Testis (tissue), 2 donors: Measurements from ENCODE around the gene SEC62.

Source experiments
- CTCF ChIP-seq, 3 experiments: fragments of 450-650 bp in 2 of 3; fragments of 200-600 bp in 1 of 3; sonication (generic) in 1 of 3; IDR thresholded peaks; one replicate each; pipeline ENCODE4 v1.5.1; 2016 to 2019; ENCODE audit warnings: antibody characterized with exemption in 3 of 3, mild to moderate bottlenecking in 2 of 3, moderate library complexity in 1 of 3
- POLR2A ChIP-seq: fragments of 450-650 bp; IDR thresholded peaks from one replicate; pipeline ENCODE4 v1.6.1; 2017; ENCODE audit warnings: antibody characterized with exemption, mild to moderate bottlenecking, moderate library complexity

- TF ChIP-seq CTCF (IDR thresholded peaks at IDR 0.05), result no peak
- TF ChIP-seq POLR2A, result no peak
Measured at GRCh38 chr3:170038434-170039110, 72.0 kb downstream of the SEC62 start.
